ENCODE results near the gene HAUS7. TPM values are rescaled to one million over a fixed set of nuclear protein-coding genes. Genes with fewer than 3 reads are reported as not detected.

The HAUS7 gene
- total RNA-seq, 2 experiments from 2014 or later, result 42.5 to 47.9 TPM

DNA sequence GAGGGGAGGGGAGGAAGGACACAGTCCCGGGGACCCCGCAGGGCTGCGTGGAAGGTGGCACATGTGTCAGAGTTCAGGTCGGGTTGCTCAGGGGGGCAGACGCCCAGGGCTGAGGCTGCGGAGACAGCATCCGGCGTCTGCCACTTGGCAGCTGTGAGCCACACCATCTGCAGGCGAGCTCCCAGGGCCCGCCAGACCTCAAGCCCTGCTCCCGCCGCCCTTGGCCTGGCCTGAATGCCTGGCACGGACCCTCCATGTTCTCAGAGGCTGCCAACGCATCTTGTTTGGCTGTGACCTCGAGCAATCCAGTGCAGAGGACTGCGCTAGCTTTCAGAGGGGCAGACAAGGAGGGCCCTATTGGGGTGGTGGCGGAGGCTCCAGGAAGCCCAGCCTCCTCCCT lies 29.5 kb upstream of the HAUS7 start:
- intact Hi-C loops (cut with micrococcal nuclease; ENCODE audit: unreplicated experiment), result no loop called here
- H2AFZ ChIP-seq (ENCODE audit: low read length), result no peak overlapping the region
- no TSS peak for BruUV-seq (replicated peaks)
- H3K27ac ChIP-seq (ENCODE audit: low read depth, low read length, poor library complexity, severe bottlenecking), result no peak overlapping the region
- H3K36me3 ChIP-seq (ENCODE audit: insufficient read depth, low read length), result no peaks in the 10 kb centered on the region
- H4K20me1 ChIP-seq (ENCODE audit: insufficient read depth, low read length), result no peaks in the 10 kb centered on the region
- CTCF ChIA-PET (ENCODE audit: unreplicated experiment), result no interaction called here
- POLR2A ChIA-PET, result no interaction called here
- H3K4me1 ChIP-seq (ENCODE audit: insufficient read depth, low read length, poor library complexity, severe bottlenecking), result no peaks in the 10 kb centered on the region
- H3K4me2 ChIP-seq (ENCODE audit: low read length), result no peak overlapping the region
- TF ChIP-seq EZH2phosphoT487 (IDR thresholded peaks at IDR 0.05; ENCODE audit: borderline replicate concordance, low read depth, low read length), result no peak
- TF ChIP-seq, protein P1, sequence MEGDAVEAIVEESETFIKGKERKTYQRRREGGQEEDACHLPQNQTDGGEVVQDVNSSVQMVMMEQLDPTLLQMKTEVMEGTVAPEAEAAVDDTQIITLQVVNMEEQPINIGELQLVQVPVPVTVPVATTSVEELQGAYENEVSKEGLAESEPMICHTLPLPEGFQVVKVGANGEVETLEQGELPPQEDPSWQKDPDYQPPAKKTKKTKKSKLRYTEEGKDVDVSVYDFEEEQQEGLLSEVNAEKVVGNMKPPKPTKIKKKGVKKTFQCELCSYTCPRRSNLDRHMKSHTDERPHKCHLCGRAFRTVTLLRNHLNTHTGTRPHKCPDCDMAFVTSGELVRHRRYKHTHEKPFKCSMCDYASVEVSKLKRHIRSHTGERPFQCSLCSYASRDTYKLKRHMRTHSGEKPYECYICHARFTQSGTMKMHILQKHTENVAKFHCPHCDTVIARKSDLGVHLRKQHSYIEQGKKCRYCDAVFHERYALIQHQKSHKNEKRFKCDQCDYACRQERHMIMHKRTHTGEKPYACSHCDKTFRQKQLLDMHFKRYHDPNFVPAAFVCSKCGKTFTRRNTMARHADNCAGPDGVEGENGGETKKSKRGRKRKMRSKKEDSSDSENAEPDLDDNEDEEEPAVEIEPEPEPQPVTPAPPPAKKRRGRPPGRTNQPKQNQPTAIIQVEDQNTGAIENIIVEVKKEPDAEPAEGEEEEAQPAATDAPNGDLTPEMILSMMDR (conservative IDR thresholded peaks at IDR 0.05; ENCODE audit: low read length), result no peak
- H3K79me2 ChIP-seq (ENCODE audit: insufficient read depth, low read depth, low read length), result no peaks in the 10 kb centered on the region
- H3K9me2 ChIP-seq (ENCODE audit: insufficient read depth, low read length), result no peaks in the 10 kb centered on the region
- DNase-seq (ENCODE audit: low spot score), result no peak
- no peaks in the 10 kb centered on the region for H3K9me3 ChIP-seq (ENCODE audit: low read length)
- no peak overlapping the region for H3K4me3 ChIP-seq (ENCODE audit: low read depth, low read length, poor library complexity, severe bottlenecking)

DNA sequence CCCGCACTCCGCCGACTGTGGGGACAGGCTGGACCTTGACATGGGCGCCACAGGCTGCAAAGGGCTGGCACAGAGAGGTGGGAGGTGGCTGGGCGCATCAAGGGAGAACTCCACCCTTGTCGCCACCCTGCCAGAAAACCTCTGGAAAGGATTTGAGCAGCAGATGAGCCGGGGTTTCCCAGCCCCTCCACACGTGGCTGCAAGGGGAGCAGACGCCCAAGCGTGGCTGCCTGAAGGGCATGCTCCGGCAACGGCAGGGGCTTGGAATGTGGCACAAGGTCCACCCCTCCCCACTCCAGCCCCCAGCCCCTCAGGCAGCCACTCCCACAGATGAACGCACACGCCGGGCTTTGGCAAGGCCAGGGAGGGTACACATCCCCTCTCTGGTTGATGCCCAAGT lies 29.0 kb upstream of the HAUS7 start:
- Histone ChIP-seq H3K27ac (ENCODE audit: low read depth, low read length, poor library complexity, severe bottlenecking) (no peak overlapping the region), H3K4me1 (ENCODE audit: insufficient read depth, low read length, poor library complexity, severe bottlenecking) (no peaks in the 10 kb centered on the region), H3K9me3 (ENCODE audit: low read length) (no peaks in the 10 kb centered on the region), H3K4me3 (ENCODE audit: low read depth, low read length, poor library complexity, severe bottlenecking) (no peak overlapping the region), H3K79me2 (ENCODE audit: insufficient read depth, low read depth, low read length) (no peaks in the 10 kb centered on the region), H3K9me2 (ENCODE audit: insufficient read depth, low read length) (no peaks in the 10 kb centered on the region), H4K20me1 (ENCODE audit: insufficient read depth, low read length) (no peaks in the 10 kb centered on the region), H3K4me2 (ENCODE audit: low read length) (no peak overlapping the region), H2AFZ (ENCODE audit: low read length) (no peak overlapping the region), H3K36me3 (ENCODE audit: insufficient read depth, low read length) (no peaks in the 10 kb centered on the region)
- no peak for DNase-seq (ENCODE audit: low spot score)
- ChIA-PET POLR2A (no interaction called here), CTCF (ENCODE audit: unreplicated experiment) (no interaction called here)
- no TSS peak for BruUV-seq (replicated peaks)
- TF ChIP-seq, protein P1 (conservative IDR thresholded peaks at IDR 0.05; ENCODE audit: low read length), result no peak
- no peak for TF ChIP-seq EZH2phosphoT487 (IDR thresholded peaks at IDR 0.05; ENCODE audit: borderline replicate concordance, low read depth, low read length)
- intact Hi-C loops (cut with micrococcal nuclease; ENCODE audit: unreplicated experiment), result no loop called here

DNA sequence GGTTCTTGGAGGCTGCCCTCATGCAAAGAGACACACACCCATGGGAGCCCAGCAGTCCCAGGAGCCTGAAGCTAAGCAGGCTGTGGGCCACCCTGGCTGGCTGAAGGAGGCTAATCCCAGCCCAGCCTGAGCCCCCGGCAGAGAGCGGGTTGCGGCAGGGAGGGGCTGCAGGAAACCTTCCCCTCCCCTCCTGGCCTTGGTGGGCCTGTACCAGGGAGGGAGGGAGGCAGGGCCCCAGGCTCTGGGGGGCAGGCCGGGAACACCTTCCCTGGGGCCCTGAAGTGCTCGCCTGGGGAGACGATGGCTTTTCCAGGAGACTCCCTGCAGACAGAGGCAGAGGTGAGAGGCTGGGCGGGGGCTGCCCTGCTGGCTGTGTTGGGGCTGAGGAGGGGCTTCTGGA lies 28.1 kb upstream of the HAUS7 start:
- no peak overlapping the region for H3K27ac ChIP-seq (ENCODE audit: low read depth, low read length, poor library complexity, severe bottlenecking)
- ChIA-PET POLR2A (no interaction called here), CTCF (ENCODE audit: unreplicated experiment) (no interaction called here)
- no peak for DNase-seq (ENCODE audit: low spot score)
- no peak overlapping the region for H3K4me2 ChIP-seq (ENCODE audit: low read length)
- no peaks in the 10 kb centered on the region for H4K20me1 ChIP-seq (ENCODE audit: insufficient read depth, low read length)
- H2AFZ ChIP-seq (ENCODE audit: low read length), result no peak overlapping the region
- H3K4me1 ChIP-seq (ENCODE audit: insufficient read depth, low read length, poor library complexity, severe bottlenecking), result no peaks in the 10 kb centered on the region
- intact Hi-C loops (cut with micrococcal nuclease; ENCODE audit: unreplicated experiment), result no loop called here
- BruUV-seq (replicated peaks), result no TSS peak
- no peaks in the 10 kb centered on the region for H3K9me2 ChIP-seq (ENCODE audit: insufficient read depth, low read length)
- H3K9me3 ChIP-seq (ENCODE audit: low read length), result no peaks in the 10 kb centered on the region
- TF ChIP-seq EZH2phosphoT487 (IDR thresholded peaks at IDR 0.05; ENCODE audit: borderline replicate concordance, low read depth, low read length), result no peak
- TF ChIP-seq, protein P1 (conservative IDR thresholded peaks at IDR 0.05; ENCODE audit: low read length), result no peak
- no peaks in the 10 kb centered on the region for H3K79me2 ChIP-seq (ENCODE audit: insufficient read depth, low read depth, low read length)
- H3K4me3 ChIP-seq (ENCODE audit: low read depth, low read length, poor library complexity, severe bottlenecking), result no peak overlapping the region
- H3K36me3 ChIP-seq (ENCODE audit: insufficient read depth, low read length), result no peaks in the 10 kb centered on the region
